Liver (tissue), 3 donors: ENCODE data around the gene ALDH3B2.

Source experiments
- ATF3 ChIP-seq: IDR thresholded peaks from 2 replicates; pipeline ENCODE4 v1.6.1; 2016; ENCODE audit warnings: antibody characterized with exemption
- CTCF ChIP-seq: fragments of 150-350 bp; IDR thresholded peaks from 2 replicates; pipeline ENCODE4 v1.5.1; 2017; ENCODE audit warnings: improper control_type of control experiment, low read depth, low read length; ENCODE audit not compliant: missing input control
- EGR1 ChIP-seq, 2 donors: IDR thresholded peaks; 2 replicates each; pipeline ENCODE4 v1.6.1; 2016 to 2018; ENCODE audit warnings: antibody characterized with exemption in 2 of 2, low read depth in 2 of 2
- FOXA1 ChIP-seq: IDR thresholded peaks from 2 replicates; pipeline ENCODE4 v1.6.1; 2016; ENCODE audit warnings: antibody characterized with exemption
- GABPA ChIP-seq, 2 donors: IDR thresholded peaks in 1 of 2; conservative IDR thresholded peaks in 1 of 2; 2 replicates each; pipeline ENCODE4 v1.6.1; 2016; ENCODE audit warnings: antibody characterized with exemption in 2 of 2, mild to moderate bottlenecking in 1 of 2, moderate library complexity in 1 of 2
- HNF4A ChIP-seq, 2 donors: conservative IDR thresholded peaks; 2 replicates each; pipeline ENCODE4 v1.6.1; 2016; ENCODE audit warnings: antibody characterized with exemption in 2 of 2, mild to moderate bottlenecking in 2 of 2
- HNF4G ChIP-seq: IDR thresholded peaks from 2 replicates; pipeline ENCODE4 v1.6.1; 2016; ENCODE audit warnings: antibody characterized with exemption
- JUND ChIP-seq, 2 donors: IDR thresholded peaks; 2 replicates each; pipeline ENCODE4 v1.6.1; 2016; ENCODE audit warnings: antibody characterized with exemption in 2 of 2
- MAX ChIP-seq: IDR thresholded peaks from 2 replicates; pipeline ENCODE4 v1.6.1; 2016; ENCODE audit warnings: antibody characterized with exemption
- RAD21 ChIP-seq, 2 donors: IDR thresholded peaks; 2 replicates each; pipeline ENCODE4 v1.6.1; 2016; ENCODE audit warnings: antibody characterized with exemption in 2 of 2, mild to moderate bottlenecking in 2 of 2
- REST ChIP-seq: IDR thresholded peaks from 2 replicates; pipeline ENCODE4 v1.6.1; 2016; ENCODE audit warnings: antibody characterized with exemption, mild to moderate bottlenecking
- RXRA ChIP-seq, 2 donors: IDR thresholded peaks; 2 replicates each; pipeline ENCODE4 v1.6.1; 2017 to 2018; ENCODE audit warnings: antibody characterized with exemption in 2 of 2, mild to moderate bottlenecking in 1 of 2
- TAF1 ChIP-seq: conservative IDR thresholded peaks from 2 replicates; pipeline ENCODE4 v1.6.1; 2016; ENCODE audit warnings: antibody characterized with exemption, mild to moderate bottlenecking
- YY1 ChIP-seq: IDR thresholded peaks from 2 replicates; pipeline ENCODE4 v1.6.1; 2016; ENCODE audit warnings: antibody characterized with exemption, mild to moderate bottlenecking
- donor health status: healthy.
- donor health status: healthy.

- TF ChIP-seq FOXA1: no peak
- no peak for TF ChIP-seq CTCF
- TF ChIP-seq TAF1: no peak
- TF ChIP-seq HNF4G: no peak
- no peak for TF ChIP-seq JUND (IDR thresholded peaks at IDR 0.05)
- TF ChIP-seq ATF3: no peak
- TF ChIP-seq HNF4A (conservative IDR thresholded peaks at IDR 0.05): no peak
- TF ChIP-seq MAX: no peak
- TF ChIP-seq REST: no peak
- TF ChIP-seq YY1: no peak
- TF ChIP-seq EGR1 (IDR thresholded peaks at IDR 0.05; ENCODE audit: low read depth in 2 of 2): no peak
- no peak for TF ChIP-seq GABPA (IDR thresholded peaks at IDR 0.05 in 1 of 2, conservative IDR thresholded peaks at IDR 0.05 in 1 of 2)
- no peak for TF ChIP-seq RXRA (IDR thresholded peaks at IDR 0.05)
- no peak for TF ChIP-seq RAD21 (IDR thresholded peaks at IDR 0.05)
Measured at GRCh38 chr11:67673902-67674301, 521 bp downstream of the ALDH3B2 start.
